ENCODE measurements around the gene HSD17B4. TPM values are rescaled to one million over a fixed set of nuclear protein-coding genes. Genes with fewer than 3 reads are reported as not detected.
"Not testable (repeated sequence)": the region's sequence is repeated elsewhere in the genome, so short reads cannot be mapped to it uniquely, and the experiment has no call there.

The HSD17B4 gene
- total RNA-seq, 2 donors from 2014 or later = 93.7 to 225 TPM

GRCh38 chr5:119435436-119436132 lies 16.7 kb upstream of the HSD17B4 start:
- no peaks in the 10 kb centered on the region for H3K4me1 ChIP-seq (replicated peaks)
- DNase-seq (ENCODE audit: low spot score) = no peak
- 62% methylated on average over 8 of the region's 8 CpGs for WGBS
- no peak for TF ChIP-seq POLR2AphosphoS5 (IDR thresholded peaks at IDR 0.05)
- no peak for TF ChIP-seq POLR2A (IDR thresholded peaks at IDR 0.05)
- TF ChIP-seq, protein P1, sequence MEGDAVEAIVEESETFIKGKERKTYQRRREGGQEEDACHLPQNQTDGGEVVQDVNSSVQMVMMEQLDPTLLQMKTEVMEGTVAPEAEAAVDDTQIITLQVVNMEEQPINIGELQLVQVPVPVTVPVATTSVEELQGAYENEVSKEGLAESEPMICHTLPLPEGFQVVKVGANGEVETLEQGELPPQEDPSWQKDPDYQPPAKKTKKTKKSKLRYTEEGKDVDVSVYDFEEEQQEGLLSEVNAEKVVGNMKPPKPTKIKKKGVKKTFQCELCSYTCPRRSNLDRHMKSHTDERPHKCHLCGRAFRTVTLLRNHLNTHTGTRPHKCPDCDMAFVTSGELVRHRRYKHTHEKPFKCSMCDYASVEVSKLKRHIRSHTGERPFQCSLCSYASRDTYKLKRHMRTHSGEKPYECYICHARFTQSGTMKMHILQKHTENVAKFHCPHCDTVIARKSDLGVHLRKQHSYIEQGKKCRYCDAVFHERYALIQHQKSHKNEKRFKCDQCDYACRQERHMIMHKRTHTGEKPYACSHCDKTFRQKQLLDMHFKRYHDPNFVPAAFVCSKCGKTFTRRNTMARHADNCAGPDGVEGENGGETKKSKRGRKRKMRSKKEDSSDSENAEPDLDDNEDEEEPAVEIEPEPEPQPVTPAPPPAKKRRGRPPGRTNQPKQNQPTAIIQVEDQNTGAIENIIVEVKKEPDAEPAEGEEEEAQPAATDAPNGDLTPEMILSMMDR (IDR thresholded peaks at IDR 0.05) = peak in 1 of 4 experiments; percentile 52
- no peaks in the 10 kb centered on the region for H3K9me3 ChIP-seq
- no peak overlapping the region for H3K4me3 ChIP-seq
- no peaks in the 10 kb centered on the region for H3K36me3 ChIP-seq
- no peak overlapping the region for H3K27ac ChIP-seq
- H3K27me3 ChIP-seq (replicated peaks; ENCODE audit: insufficient read depth) = no peaks in the 10 kb centered on the region
- intact Hi-C loops (cut with DNase I) = no loop called here

- H3K27me3 ChIP-seq (replicated peaks; ENCODE audit: insufficient read depth); DNase-seq (ENCODE audit: low spot score); H3K4me3 ChIP-seq; H3K36me3 ChIP-seq; intact Hi-C loops (cut with DNase I); H3K9me3 ChIP-seq; H3K4me1 ChIP-seq (replicated peaks); H3K27ac ChIP-seq: not testable (repeated sequence)
- WGBS = 70% methylated on average over 3 of the region's 3 CpGs
These were observed 14.3 kb upstream of the HSD17B4 start for GRCh38 chr5:119437785-119438586.

DNA sequence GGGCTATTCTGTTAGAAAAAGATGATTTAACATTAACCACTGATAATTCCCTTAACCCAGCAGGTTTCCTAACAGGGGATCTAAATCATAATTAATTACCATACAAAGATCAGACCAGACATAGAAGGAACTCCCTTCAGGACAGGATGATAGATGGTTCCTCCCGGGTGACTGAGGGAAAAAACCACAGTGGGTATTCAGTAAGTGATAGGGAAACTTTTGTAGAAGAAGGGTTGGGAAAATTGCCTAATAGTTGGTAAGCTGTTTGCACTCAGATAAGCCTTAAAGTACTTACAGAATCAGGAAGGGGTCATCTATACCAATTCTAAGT lies 13.7 kb upstream of the HSD17B4 start:
- H3K27ac ChIP-seq; H3K4me3 ChIP-seq; intact Hi-C loops (cut with DNase I); H3K36me3 ChIP-seq; DNase-seq (ENCODE audit: low spot score); H3K27me3 ChIP-seq (replicated peaks; ENCODE audit: insufficient read depth); H3K4me1 ChIP-seq (replicated peaks); H3K9me3 ChIP-seq: not testable (repeated sequence)
- 56% methylated on average over 1 of the region's 1 CpG for WGBS

DNA sequence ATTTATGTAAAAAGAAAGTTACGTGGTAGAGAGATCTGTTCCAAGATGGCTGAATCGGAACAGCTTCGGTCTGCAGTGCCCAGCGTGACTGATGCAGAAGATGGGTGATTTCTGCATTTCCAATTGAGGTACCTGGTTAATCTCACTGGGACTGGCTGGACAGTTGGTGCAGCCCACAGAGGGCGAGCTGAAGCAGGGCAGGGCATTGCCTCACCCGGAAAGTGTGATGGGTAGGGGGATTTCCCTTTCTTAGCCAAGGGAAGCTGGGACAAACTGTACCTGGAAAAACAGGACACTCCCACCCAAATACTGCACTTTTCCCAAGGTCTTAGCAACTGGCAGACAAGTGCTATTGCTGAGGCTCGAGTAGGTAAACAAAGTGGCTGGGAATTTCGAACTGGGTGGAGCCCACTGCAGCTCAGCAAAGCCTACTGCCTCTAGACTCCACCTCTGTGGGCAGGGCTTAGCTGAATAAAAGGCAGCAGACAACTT lies 13.1 kb upstream of the HSD17B4 start:
- Histone ChIP-seq H3K27ac (no peak overlapping the region), H3K4me3 (no peak overlapping the region), H3K27me3 (replicated peaks; ENCODE audit: insufficient read depth) (no peaks in the 10 kb centered on the region), H3K36me3 (no peaks in the 10 kb centered on the region), H3K9me3 (no peaks in the 10 kb centered on the region), H3K4me1 (replicated peaks) (no peaks in the 10 kb centered on the region)
- 72% methylated on average over 8 of the region's 8 CpGs for WGBS
- TF ChIP-seq POLR2AphosphoS5 (IDR thresholded peaks at IDR 0.05) (no peak), POLR2A (IDR thresholded peaks at IDR 0.05) (no peak)
- TF ChIP-seq, protein P1 (IDR thresholded peaks at IDR 0.05) = no peak
- no peak for DNase-seq (ENCODE audit: low spot score)
- intact Hi-C loops (cut with DNase I) = no loop called here

GRCh38 chr5:119439632-119440031 lies 12.7 kb upstream of the HSD17B4 start:
- intact Hi-C loops (cut with DNase I); H3K27me3 ChIP-seq (replicated peaks; ENCODE audit: insufficient read depth); DNase-seq (ENCODE audit: low spot score); H3K4me3 ChIP-seq; H3K27ac ChIP-seq; H3K4me1 ChIP-seq (replicated peaks); H3K36me3 ChIP-seq; H3K9me3 ChIP-seq: not testable (repeated sequence)
- 71% methylated on average over 3 of the region's 3 CpGs for WGBS

- WGBS = 94% methylated on average over 4 of the region's 4 CpGs
- DNase-seq (ENCODE audit: low spot score); H3K27ac ChIP-seq; H3K36me3 ChIP-seq; H3K4me3 ChIP-seq; H3K4me1 ChIP-seq (replicated peaks); H3K27me3 ChIP-seq (replicated peaks; ENCODE audit: insufficient read depth); intact Hi-C loops (cut with DNase I); H3K9me3 ChIP-seq: not testable (repeated sequence)
These were observed 7.7 kb upstream of the HSD17B4 start for GRCh38 chr5:119444643-119445042.

DNA sequence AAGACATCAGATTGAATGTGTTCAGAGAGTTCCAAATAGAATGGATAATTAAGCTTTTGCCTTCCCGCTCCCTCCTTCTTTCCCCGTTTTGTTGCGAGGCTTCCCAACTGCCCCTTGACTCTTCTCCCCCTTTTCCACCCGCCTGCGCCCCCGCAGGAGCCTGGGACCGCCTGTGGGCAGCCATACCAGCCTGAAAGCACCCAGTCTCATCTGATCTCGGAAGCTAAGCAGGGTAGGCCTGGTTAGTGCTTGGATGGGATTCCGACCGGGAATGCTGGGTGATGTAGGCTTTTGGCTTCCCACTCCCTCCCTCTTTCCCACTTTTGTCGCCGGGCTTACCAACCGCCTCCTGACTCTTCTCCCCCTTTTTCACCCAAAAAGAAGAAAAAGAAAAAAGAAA lies 6.8 kb upstream of the HSD17B4 start:
- no peaks in the 10 kb centered on the region for H3K4me1 ChIP-seq (replicated peaks)
- H3K27me3 ChIP-seq (replicated peaks; ENCODE audit: insufficient read depth) = no peaks in the 10 kb centered on the region
- 51% methylated on average over 13 of the region's 13 CpGs for WGBS
- no peak overlapping the region for H3K27ac ChIP-seq
- DNase-seq (ENCODE audit: low spot score) = no peak
- no peak overlapping the region for H3K4me3 ChIP-seq
- TF ChIP-seq POLR2A (IDR thresholded peaks at IDR 0.05) (no peak), POLR2AphosphoS5 (IDR thresholded peaks at IDR 0.05) (no peak)
- TF ChIP-seq, protein P1 (IDR thresholded peaks at IDR 0.05) = no peak
- H3K9me3 ChIP-seq = no peaks in the 10 kb centered on the region
- intact Hi-C loops (cut with DNase I) = no loop called here
- no peaks in the 10 kb centered on the region for H3K36me3 ChIP-seq
